Heart left ventricle (tissue), 13 donors: ENCODE results near the gene MSMP.

Experiments used
- CTCF ChIP-seq, 12 donors: fragments of 200-600 bp; sonication (generic) in 4 of 12; IDR thresholded peaks; one replicate each; pipeline versions ENCODE4 v1.5.0 to v1.8.0; 2018 to 2022; ENCODE audit warnings: antibody characterized with exemption in 12 of 12, mild to moderate bottlenecking in 5 of 12
- POLR2A ChIP-seq, 2 donors: fragments of 450-650 bp; IDR thresholded peaks; one replicate each; pipeline ENCODE4 v1.6.1; 2017; ENCODE audit warnings: antibody characterized with exemption in 2 of 2, mild to moderate bottlenecking in 2 of 2, moderate library complexity in 2 of 2
- donor health status: ischemic (EF 13 %, LVEDD 7.1; RV severe dilation, severe dysfunction).
- donor health status: DM: no; HTN: yes; CAD: no.
- donor health status: DM: no; HTN: no; CAD: no.
- donor health status: ischemic (EF 25% LVEDD 6.9; RV normal size, moderate dysfunction).
- donor health status: ischemic (EF 25% LVEDD 5.7; RV mildly dilated, moderate dysfunction).
- donor health status: ischemic (EF 35%, LVEDD 5.7; RV mildly dilated, moderate dysfunction).
- donor health status: nonischemic (EF 11% LVEDD 7.7; RV severe dilation, severe dysfunction).
- donor health status: DM: yes; HTN: yes; CAD: no.
- donor health status: PGD.
- donor health status: ischemic (EF 29% LVEDD 5.4; RV normal size, mild dysfunction).
- donor health status: nonischemic (EF 23%, LVEDD 6.1; RV moderate dilation, normal function).

GRCh38 chr9:35745569-35745968, 8.5 kb downstream of the MSMP start:
- no peak for TF ChIP-seq CTCF (IDR thresholded peaks at IDR 0.05)
- TF ChIP-seq POLR2A (IDR thresholded peaks at IDR 0.05), result no peak
